ENCODE results near the gene S100A14.

The S100A14 gene

DNA sequence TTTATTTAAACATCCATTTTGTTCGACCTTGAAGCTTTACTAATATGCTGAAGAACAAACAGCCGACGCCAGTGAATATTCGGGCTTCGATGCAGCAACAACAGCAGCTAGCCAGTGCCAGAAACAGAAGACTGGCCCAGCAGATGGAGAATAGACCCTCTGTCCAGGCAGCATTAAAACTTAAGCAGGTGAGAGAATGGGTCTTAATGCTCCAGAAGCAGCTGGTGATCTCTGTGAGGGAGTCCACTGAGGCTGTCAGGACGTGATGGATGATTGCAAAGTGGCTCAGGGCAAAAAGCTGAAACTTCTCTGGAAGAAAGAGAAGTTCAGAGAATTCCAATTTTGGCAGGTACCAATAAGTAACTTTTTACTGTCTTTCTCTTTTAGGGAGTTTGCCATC lies 22.1 kb upstream of the S100A14 start:
- DNase-seq (ENCODE audit: low spot score) = no peak

DNA sequence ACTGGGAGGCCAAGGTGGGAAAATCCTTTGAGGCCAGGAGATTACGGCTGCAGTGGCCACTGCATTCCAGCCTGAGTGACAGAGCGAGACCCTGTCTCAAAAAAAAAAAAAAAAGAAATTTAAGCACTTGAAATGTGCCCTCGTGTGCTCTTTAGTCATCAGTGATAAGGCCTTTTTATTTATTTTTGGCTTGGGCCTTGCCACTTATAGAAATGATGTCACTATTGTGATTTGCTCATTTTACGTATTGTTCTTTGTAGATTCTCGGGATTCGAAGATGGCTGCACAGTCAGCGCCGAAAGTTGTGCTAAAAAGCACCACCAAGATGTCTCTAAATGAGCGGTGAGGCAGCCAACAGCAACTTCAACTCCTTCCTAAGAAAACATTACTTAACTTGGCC lies 20.2 kb upstream of the S100A14 start:
- DNase-seq (ENCODE audit: low spot score) = no peak

DNA sequence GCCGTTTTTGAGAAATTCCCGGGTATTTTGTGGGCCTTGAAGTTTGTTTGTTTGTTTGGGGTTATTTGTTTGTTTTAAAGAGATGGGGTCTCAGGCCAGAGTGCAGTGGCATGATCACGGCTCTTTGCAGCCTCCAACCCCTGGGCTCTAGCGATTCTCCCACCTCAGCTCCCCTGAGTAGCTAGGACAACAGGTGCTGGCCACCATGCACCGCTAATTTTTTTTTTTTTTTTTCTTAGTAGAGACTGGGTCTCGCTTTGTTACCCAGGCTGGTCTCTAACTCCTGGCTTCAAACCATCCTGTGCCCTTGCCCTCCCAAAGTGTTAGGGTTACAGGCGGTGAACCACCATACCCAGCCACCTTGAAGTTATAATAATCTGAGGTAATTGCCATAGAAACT lies 19.7 kb upstream of the S100A14 start:
- no peak for DNase-seq (ENCODE audit: low spot score)

DNA sequence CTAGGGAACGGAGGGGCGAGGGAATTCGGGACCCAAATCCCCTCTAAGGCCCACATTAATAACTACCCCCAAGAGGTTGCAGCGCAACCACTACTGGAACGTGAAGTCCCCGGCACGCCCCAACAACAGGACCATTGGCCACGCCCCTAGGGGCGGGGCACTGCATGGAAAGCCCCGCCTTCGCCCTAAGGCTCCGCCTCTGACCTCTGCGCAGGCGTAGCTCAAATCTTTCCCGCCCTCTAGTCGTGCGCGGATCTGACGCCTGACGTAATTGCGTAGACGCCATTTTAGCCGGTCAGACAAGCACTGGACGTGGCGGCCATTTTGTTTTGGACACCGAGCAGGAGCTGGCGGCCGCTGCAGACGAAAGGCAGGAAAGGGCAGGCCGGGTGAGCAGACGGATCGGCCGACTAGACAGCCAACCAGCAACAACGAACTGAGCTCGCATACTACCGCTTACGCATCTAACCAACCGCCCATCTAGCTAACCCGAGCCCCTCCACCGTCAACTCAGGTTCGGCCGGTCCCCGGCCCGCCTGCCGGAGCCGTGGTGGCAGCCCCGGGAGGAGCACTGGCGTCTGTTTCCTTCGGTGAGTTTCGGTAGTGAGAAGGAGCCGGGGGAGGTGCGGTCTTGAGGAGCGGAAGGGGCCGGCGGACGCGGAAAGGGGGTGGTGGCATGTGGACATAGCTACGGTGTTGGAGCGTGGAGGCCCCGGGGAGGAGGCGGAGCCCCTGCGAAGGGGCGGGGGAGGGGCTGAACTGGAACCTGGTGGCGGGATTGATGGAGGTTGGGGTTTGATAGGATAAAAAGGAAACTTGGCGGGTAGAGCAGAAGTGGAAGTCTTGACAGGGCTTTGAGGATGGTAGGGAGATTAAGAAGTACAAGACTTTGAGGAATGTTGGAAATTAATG lies 17.9 kb upstream of the S100A14 start, which contains the start of gene CHTOP:
Gene CHTOP (plus strand): TSS at position 313 of the 912 bp plus-strand sequence. CDS start 2,523 bp downstream, outside the sequence.
- peak; percentile 99 for DNase-seq (ENCODE audit: low spot score)

DNA sequence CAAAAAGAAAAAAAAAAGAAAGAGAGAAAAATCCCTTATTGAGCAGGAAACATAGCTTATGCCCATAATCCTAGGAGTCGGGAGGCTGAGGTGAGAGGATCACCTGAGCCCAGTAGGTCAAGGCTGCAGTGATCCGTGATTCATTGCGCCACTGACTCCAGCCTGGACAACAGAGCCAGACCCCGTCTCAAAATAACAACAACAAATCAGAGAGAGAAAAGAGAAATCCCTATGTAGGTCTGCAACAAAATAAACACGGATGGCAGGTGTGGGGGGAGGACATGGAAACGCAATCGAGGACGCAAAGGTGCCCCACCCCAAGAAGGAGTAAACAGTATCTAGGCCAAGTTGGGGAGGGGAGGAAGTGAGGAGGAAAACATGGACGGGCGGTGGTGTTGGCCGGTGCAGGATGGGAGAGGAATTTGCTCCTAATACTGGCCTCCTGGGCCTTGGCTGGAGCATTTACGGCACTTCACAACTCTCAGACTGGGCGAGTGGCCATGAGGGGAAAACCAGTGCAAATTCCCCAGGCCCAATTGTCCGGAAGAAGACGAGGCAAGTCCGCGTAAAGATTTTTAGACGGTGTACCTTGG lies 17.1 kb upstream of the S100A14 start:
- no peak for DNase-seq (ENCODE audit: low spot score)

DNA sequence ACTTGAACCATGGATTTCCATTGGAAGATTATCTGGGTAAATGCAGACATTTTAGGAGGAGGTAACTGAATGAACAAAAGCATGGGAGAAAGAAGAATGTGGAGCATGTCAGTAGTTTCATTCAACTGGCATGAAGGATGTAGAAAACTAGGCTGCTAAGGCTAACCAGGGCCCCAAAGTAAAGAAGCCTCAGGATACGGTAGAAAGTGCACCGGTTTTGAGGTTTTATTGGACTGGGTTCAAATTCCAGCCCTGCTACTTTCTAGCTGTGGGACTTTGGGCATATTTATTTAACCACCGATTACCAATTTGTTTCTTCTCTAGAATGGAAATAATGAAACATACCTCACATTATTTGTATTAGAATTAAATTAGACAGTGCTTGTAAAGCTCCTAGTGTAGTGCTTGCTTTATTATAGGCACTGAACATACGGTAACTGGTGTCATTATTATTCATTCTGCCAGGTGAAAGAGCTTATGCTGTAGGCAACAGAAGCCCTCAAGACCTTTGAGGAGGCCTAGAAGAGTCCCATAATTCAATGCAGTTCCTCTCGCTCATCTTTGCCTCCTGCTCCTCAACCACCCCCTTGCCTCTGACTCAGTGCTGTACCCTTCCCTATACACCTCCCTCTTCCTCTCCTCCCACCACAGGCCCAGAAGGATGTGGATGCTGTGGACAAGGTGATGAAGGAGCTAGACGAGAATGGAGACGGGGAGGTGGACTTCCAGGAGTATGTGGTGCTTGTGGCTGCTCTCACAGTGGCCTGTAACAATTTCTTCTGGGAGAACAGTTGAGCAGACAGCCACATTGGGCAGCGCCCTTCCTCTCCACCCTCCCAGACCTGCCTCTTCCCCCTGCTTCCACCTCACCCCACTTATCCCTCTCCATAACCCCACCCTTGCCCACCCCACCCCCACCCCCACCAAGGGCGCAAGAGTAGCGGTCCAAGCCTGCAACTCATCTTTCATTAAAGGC lies 15.2 kb upstream of the S100A14 start:
- no peak for DNase-seq (ENCODE audit: low spot score)

DNA sequence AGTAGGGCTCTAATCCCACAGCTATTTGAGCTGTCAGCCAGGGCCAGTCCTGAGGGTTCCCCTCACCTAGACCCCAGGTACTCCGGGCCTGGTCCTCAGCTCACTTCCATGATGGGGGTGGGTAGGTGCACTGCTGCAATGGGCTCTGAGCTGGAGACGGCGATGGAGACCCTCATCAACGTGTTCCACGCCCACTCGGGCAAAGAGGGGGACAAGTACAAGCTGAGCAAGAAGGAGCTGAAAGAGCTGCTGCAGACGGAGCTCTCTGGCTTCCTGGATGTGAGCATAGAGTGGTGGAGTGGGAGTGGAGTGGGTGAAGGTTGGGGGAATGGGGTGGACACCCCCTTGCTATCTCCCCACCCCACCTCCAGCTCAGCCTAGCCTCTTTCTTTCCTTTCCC lies 14.3 kb upstream of the S100A14 start:
- no peak for DNase-seq (ENCODE audit: low spot score)

DNA sequence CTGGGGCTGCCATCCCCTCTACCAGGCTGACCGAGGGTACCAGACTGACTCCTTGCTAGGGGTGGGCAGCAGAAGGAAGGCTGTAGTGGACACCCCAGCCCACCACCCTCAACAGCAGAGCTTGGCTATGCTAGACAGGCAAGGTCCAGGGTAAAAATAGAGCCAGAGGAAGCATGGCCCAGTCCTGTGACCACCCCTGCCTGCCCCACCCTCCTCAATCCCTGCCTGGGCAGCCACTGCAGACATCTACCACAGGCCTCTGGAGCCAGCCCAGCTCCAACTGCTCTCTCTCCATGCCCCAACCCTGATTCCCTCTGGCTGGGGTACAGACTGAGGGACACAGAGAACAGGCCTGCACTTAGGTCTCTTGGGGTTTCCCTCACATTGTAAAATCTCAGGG lies 13.8 kb upstream of the S100A14 start:
- DNase-seq (ENCODE audit: low spot score) = no peak

DNA sequence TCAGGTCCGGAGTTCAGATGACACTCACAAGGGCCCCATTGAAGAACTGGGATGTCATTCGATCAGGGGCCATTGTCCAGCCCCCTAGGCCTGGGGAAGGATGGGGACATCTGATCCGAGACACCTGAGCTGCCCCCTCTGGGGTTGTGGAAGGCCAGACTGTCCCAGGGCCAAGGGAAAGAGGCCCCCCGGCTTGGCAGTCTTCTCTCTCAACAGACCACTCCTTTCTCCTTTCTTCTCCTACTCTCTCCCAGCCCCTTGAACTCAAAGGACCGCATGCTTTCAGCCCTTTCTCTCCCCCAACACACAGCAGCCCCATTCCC lies 13.2 kb upstream of the S100A14 start:
- DNase-seq (ENCODE audit: low spot score) = no peak

DNA sequence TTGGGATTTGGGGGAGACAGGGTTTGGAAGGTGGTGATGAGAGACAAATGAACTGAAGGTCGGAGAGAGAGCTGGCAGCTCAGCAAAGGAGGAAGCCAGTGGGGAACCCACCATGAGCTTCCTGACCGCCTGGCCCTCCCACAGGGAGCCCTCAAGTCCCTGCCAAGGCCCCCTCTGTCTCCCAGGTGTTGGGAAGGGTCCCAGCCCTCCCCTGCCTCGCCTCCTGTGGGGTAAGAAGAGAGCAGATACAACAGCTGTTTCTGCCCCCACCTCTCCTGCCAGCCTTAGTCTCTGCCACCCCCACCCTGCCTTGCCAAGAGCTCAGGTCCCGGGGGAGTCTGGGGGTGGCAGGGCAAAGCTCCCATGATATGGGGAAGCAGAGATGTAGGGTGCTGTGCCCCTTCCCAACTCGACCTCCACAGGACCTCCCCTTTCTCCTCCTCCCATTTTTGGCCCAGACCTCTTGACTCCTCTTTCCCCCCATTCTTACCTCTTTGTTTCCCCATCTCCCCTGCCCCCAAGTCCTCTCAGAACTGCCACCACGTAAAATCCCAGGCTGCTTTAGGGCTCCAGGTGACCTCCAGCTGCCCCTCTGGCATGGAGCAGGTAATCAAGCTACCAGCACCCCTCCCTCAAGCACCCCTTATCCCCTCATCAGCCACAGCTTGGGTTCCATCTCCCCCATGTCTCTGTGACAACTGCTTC lies 12.7 kb upstream of the S100A14 start:
- no peak for DNase-seq (ENCODE audit: low spot score)

DNA sequence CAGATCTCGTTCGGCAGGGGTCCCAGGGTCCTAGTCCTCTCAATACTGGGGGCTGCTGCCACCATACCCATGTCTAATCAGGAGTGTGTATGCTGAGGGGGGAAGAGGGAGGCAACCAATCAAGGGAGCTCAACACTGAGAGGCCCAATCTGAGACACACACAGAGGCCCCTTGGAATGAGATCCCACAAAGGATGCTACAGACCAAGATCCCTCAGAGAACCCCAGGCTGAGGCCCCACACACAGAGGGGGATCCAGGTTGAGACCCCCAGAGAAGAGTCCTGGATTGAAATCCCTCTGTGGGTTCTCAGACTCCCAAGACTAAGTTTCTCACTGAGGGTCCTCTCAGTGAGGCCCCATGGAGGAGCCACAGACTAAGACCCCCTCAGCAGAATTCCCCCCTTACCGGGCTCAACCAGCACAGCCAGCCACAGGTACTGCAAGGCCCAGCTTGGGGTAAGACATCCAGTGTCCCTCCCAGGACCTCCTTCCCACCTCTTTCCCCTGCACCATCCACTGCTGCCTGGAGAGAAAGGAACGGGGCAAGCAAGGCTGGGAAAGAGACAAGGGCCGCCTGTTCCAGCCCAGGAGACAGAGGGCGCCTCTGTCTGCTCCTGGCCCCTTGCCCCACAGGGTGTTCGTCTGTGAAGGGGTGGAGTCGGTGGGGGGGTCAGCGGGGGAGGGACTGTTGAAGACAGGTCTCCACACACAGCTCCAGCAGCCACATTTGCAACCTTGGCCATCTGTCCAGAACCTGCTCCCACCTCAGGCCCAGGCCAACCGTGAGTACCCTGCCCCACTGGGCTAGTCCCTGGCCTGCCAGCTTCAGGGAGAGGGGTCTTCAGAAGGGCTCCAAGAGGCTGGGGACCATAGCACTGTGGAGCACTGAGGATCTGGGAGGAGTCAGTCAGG lies 11.8 kb upstream of the S100A14 start, which contains the start of gene S100A1:
Gene S100A1 (plus strand): TSS at position 720 of the 912 bp plus-strand sequence. CDS start 2,088 bp downstream, outside the sequence.
- no peak for DNase-seq (ENCODE audit: low spot score)

DNA sequence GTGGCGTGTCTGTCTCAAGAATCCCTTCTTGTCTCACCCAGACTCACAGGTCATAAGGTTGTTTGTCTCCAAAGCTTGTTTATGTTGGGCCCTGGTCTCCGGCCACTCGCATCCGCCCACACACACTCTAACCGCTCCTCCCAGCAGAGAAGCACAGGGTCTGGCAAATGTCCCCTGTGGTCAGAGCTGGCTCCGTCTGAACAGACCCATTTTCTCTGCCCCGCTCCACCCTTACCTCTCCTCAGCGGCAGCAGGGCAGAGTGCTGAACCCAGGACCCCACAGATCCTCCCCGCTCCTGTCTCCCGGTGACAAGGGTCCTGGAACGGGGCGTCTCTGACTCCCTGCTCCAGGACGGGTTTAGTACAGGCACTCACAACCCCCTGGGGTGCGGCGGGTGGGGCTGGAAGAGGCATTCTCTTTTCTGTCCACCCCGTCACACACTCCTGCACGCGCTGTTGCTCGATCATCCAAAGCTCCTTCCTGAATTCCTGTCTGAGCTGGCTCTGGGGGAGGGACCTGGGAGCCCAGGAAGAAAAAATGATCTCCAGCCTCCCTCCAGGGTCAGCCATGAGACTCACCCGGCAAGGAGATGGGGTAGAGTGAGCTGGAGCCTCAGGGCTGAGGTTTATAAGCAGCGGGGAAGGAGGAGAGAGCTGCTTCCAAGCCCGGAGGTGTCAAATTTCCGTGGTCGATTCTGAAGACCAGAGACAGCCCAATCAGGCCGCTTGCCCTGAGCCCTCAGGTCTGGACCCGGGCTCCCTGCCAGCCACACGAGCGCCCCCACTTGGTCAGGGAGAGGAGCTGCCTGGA lies 11.0 kb upstream of the S100A14 start, which contains the start of gene S100A13:
Gene S100A13 (minus strand): TSS at position 602 of the 811 bp plus-strand sequence. CDS start 1,033 bp downstream, outside the sequence.
- DNase-seq (ENCODE audit: low spot score) = no peak

DNA sequence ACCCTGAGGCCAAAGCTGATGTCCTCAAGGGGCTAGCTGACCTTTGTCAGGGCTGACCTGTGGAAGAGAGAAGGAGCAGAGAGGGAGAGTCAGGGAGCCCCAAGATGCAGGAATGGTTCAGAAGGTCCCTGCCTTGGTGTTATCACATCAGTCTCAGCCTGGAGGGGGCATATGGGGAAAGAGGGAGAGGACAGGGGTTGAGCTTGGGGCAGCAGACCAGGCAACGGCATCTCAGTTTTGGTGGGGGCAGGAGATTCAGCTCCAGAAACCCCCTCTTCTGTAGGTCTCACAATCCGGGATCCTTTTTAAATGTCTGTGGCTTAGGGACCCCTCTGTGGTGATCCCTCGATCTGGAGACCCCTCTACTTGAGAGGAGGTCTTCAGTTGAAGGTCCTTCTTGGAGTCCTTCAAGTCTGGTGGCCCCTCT lies 10.4 kb upstream of the S100A14 start:
- no peak for DNase-seq (ENCODE audit: low spot score)

DNA sequence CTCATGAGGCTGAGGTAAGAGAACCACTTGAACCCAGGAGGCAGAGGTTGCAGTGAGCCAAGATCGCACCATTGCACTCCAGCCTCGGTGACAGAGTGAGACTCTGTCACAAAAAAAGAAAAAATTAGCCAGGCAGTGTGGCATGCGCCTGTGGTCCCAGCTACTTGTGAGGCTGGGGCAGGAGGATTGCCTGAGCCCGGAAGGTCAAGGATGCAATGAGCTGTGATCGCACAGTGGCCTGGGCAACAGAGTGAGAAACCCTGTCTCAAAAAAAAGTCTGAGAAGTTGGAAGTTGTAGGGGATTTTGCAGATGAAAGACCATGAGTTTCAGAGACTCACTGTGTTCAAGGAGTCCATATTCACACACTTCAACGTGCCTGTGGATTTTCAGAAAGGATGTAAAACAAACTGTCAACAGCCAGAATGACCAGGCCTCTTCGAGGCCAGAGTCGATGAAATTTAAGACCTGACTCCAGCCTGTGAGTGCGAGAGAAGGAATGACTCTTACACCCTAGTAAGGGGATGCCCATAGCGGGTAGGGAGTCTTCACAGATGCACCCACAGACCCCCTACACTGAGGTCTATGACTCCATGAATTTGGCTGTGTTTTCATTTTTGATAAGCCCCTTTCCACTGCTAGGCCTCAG lies 9.0 kb upstream of the S100A14 start:
- DNase-seq (ENCODE audit: low spot score) = no peak

DNA sequence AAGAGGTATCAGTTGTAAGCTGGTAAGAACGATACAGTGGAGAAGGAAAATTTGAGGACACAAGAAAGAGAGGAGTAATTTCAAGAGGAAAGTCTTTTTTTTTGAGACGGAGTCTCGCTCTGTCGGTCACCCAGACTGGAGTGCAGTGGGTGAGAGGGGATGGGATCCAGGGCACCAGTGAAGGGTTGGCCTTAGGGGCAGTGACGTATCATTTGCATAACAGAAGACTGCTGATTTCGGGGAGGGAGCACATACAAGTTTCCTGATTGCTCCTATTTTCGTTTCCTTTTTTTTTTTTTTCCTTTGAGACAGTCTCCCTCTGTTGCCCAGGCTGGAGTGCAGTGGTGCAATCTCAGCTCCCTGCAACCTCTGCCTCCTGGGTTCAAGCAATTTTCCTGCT lies 7.0 kb upstream of the S100A14 start:
- DNase-seq (ENCODE audit: low spot score) = no peak

DNA sequence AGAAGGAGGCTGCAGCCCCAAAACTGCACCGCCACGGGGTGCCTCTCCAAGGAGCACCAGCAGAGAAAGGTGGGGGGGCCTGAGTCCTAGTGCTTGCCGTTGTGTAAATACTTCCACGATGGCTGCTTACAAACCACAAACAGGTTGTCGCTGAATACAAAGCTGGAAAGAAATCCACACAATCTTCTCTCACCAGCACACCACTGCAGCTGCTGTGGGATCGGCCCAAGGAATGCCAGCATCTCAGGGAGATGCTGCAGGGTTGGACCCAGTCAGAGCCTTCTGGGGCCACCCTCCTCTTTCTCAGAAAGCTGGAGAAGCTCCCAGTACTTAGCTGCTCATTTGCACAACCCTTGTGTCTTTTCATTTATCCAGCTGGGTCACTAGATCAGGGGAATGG lies 3.0 kb upstream of the S100A14 start:
- DNase-seq (ENCODE audit: low spot score) = no peak

DNA sequence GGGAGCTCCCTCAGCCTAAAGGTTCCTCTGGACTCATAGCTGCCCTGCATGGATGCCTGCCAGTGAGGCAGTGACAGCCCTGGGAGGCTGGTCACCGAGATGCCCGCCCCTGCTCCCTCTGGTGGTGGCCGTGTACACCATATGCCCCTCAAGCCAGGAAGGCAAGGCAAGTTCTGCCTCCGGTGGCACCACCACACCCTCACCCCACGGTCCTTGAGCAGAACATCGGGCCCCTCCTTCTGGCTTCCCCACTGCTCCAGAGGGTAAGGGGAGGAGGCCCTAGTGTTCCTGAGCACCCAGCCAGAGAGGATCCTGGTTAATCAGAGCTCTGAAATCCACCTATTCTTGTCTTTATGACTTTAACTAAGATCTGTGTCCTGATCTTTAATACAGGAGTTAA lies 1.5 kb upstream of the S100A14 start:
- DNase-seq (ENCODE audit: low spot score) = no peak

DNA sequence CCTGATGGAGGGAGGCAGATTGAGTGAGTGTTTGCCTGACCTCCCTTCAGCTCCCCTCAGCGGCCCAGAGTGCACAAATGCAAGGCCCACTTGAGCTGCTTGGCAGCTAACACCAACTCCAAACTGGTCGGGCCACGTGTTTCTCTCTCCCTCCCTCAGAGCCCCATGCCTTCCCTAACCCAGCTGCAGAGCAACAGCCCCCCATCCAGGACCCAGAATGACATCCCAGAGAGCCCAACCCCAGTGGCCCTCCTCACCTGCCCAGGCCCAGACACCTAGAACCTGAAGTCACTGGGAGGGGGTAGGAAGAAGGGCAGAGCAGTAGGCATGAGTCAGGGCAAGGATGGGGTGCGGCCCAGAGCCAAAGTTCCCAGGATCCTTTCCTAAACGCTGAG lies 789 bp upstream of the S100A14 start:
- no peak for DNase-seq (ENCODE audit: low spot score)

DNA sequence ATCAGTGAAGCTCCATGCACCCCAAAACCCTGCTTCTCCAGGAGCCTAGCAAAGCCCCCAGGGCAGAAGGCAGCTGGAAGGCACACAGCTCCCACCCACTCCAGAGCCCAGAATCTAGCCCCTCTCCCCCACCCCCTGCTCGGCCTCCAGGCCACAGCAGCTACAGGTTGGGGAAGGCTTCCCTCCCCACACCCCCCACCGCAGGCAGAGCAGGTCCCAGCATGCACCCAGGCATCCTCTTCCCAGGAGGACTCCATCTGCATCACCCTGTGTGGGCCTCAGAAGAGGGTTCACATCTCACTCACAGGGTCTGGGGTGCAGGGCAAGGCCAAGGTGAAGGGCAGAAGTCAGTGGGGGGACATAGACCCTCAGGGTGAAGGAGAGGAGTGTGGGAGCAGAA lies 719 bp downstream of the S100A14 start:
- no peak for DNase-seq (ENCODE audit: low spot score)

Data from hematopoietic multipotent progenitor cell treated with erythropoietin and hydrocortisone succinate and interleukin-3 and kit ligand, for 17 days (in vitro differentiated cells).